ENCODE results near the gene UACA.

DNA sequence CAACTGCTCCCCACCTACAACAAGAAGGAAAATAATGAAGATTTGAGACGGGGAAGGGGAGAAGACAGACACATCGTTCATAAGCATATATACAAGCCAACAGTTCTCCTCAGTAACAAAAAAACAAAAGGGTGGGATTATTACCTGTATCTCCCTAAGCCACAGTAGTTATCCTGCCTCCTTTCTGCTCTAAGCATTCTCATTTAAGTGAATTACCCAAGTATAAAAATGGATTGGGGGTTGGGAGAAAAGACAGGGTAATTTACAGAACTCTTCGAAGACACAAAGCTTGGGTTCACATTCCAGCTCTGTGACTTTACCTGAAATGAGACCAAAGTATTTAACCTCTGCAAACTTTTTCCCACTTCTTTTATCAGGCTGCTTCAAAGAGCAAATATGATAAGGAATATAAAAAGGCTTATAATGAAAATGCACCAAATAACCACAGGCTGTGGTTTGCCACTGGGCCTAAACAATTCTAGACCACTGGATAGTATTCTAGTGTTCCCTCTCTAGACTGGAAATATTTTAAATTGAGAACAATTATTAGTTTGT lies 64.4 kb downstream of the UACA start:
- TF ChIP-seq, protein P1, sequence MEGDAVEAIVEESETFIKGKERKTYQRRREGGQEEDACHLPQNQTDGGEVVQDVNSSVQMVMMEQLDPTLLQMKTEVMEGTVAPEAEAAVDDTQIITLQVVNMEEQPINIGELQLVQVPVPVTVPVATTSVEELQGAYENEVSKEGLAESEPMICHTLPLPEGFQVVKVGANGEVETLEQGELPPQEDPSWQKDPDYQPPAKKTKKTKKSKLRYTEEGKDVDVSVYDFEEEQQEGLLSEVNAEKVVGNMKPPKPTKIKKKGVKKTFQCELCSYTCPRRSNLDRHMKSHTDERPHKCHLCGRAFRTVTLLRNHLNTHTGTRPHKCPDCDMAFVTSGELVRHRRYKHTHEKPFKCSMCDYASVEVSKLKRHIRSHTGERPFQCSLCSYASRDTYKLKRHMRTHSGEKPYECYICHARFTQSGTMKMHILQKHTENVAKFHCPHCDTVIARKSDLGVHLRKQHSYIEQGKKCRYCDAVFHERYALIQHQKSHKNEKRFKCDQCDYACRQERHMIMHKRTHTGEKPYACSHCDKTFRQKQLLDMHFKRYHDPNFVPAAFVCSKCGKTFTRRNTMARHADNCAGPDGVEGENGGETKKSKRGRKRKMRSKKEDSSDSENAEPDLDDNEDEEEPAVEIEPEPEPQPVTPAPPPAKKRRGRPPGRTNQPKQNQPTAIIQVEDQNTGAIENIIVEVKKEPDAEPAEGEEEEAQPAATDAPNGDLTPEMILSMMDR (IDR thresholded peaks at IDR 0.05; ENCODE audit: low read depth, low read length): no peak
- no peak for TF ChIP-seq EZH2phosphoT487 (IDR thresholded peaks at IDR 0.05; ENCODE audit: low read depth)

All from OCI-LY3 (cell line).